Measurements from ENCODE around the gene ZNF358.

The ZNF358 gene

DNA sequence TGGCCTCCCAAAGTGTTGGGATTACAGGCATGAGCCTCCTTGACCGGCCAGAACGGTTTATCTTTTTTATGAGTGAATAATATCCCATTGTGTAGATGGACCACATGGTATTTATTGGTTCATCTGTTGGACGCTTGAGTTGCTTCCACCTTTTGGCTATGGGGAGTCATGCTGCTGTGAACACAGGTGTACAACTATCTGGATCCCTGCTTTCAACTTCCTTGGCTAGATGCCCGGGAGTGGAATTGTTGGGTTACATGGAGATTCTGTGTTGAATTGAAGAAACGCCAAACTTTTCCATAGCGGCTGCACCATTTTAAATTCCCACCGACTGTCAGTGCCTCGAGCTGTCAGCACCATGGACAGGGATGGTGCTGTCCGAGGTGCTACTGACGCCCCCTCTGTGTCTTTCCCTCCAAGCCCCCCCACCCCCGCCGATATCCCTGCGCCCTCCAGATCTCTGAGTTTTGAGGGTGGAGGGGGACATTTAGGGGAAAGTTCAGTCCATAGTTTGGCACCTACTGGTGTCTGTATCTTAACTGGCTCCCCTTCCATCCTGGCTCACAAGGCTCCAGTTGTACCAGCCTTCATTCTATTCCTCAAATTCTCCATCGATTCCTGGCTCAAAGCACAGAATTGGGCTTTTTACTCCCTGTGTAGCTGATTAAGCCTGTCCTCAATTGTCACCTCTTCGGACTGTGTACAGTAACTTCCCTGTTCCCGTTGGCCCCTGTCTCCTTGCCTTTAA is 46.9 kb downstream of the ZNF358 start:
- DNase-seq: no peak

DNA sequence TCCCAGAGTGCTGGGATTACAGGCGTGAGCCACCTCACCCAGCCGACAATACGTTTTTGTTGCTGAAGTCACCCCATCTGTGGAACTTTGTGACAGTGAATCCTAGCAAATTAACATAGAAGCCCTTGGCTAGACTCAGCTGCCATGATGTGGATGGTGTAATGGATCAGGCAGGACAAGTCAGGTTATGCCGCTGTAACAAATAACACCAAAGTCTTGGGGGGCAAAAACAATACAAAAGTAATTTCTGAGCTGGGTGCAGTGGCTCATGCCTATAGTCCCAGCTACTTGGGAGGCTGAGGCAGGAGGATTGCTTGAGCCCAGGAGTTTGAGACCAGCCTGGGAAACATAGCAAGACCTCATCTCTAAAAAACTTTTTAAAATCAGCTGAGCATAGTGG is 49.0 kb downstream of the ZNF358 start:
- DNase-seq: no peak

DNA sequence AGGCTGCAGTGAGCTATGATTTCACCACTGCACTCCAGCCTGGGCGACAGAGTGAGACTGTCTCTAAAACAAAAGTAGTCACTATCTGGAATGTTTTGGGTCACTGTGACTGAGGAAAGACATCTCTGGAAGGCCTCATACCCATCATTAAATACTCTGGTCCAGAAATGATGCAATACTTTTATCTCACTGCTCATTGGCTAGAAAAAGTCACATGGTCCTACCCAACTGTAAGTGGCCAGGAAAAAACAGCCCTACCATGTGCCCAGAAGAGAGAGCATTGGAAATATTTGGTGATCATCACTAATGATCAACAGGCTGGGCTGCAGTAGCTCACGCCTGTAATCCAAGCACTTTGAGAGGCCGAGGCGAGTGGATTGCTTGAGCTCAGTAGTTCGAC is 49.4 kb downstream of the ZNF358 start:
- DNase-seq: no peak

All from NCI-H524 treated with DMSO at 0.1 percent for 48 hours (cell line).